Measurements from ENCODE around the gene RCCD1. TPM values are rescaled to one million over a fixed set of nuclear protein-coding genes. Genes with fewer than 3 reads are reported as not detected.

RCCD1 gene
- total RNA-seq, 1 experiment from 2014 or later = 26.1 TPM

- POLR2A ChIA-PET = interaction anchor here (1.1 to 1.2 kb wide), 2 partner anchors 9 to 28 kb away, joined by 3 to 5 read pairs; partner anchors contain the start of gene PRC1
- TF ChIP-seq SOX15 (CRISPR knock-in tag; IDR thresholded peaks at IDR 0.05) (no peak), FOXK1 (CRISPR knock-in tag; IDR thresholded peaks at IDR 0.05) (no peak), CREM (CRISPR knock-in tag; IDR thresholded peaks at IDR 0.05) (no peak), ZNF232 (CRISPR knock-in tag; IDR thresholded peaks at IDR 0.05) (no peak), USF1 (CRISPR knock-in tag; IDR thresholded peaks at IDR 0.05) (no peak), PRRX2 (CRISPR knock-in tag; IDR thresholded peaks at IDR 0.05) (no peak), HMGA2 (CRISPR knock-in tag; IDR thresholded peaks at IDR 0.05) (no peak), MYBL2 (CRISPR knock-in tag; IDR thresholded peaks at IDR 0.05) (no peak), NFATC4 (CRISPR knock-in tag; IDR thresholded peaks at IDR 0.05) (no peak), TP53 (CRISPR knock-in tag; IDR thresholded peaks at IDR 0.05) (no peak), ZNF138 (CRISPR knock-in tag; conservative IDR thresholded peaks at IDR 0.05) (no peak)
- TF ChIP-seq, protein P1, sequence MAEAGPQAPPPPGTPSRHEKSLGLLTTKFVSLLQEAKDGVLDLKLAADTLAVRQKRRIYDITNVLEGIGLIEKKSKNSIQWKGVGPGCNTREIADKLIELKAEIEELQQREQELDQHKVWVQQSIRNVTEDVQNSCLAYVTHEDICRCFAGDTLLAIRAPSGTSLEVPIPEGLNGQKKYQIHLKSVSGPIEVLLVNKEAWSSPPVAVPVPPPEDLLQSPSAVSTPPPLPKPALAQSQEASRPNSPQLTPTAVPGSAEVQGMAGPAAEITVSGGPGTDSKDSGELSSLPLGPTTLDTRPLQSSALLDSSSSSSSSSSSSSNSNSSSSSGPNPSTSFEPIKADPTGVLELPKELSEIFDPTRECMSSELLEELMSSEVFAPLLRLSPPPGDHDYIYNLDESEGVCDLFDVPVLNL (CRISPR knock-in tag; IDR thresholded peaks at IDR 0.05; ENCODE audit: borderline replicate concordance, low read depth) = no peak
- CTCF ChIA-PET = interaction anchor here (0.8 to 6.2 kb wide), 4 partner anchors 9 to 67 kb away, joined by 3 to 50 read pairs (median 6); partner anchors contain the start of genes HDDC3 and UNC45A
- DNase-seq (ENCODE audit: low spot score) (no peak), ATAC-seq (no peak)
- Mint-ChIP-seq H3K9me3 (no peaks in the 10 kb centered on the region), H3K27me3 (ENCODE audit: low read depth) (no peaks in the 10 kb centered on the region), H3K4me3 (no peak overlapping the region), H3K4me1 (no peaks in the 10 kb centered on the region), H3K36me3 (peaks cover 86% of the 10 kb centered on the region), H3K27ac (peak overlapping the region; percentile 32; the same call in 1 of the 2 replicates)
Measured at GRCh38 chr15:90966262-90966661, 11.6 kb downstream of the RCCD1 start.

DNA sequence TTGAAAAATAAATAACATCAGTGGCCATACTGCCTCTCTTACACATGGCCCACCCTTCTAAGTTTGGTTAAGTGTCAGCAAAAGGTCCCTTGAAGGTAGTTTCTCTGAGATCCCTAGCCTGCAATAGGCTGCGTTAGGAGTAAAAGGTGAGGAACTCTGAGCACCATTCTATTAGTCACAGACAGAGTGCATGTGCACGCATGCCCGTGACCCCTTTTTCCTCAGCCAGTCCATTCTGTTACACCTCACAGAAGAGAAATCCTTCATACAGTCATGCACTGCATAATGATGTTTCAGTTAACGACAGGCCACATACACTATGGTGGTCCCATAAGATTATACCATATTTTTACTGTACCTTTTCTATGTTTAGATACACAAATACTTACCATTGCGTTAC lies 12.5 kb downstream of the RCCD1 start:
- no peaks in the 10 kb centered on the region for H3K27me3 Mint-ChIP-seq (ENCODE audit: low read depth)
- ChIA-PET CTCF (interaction anchor here (1.3 to 6.2 kb wide), 3 partner anchors 10 to 66 kb away, joined by 5 to 50 read pairs (median 6); partner anchors contain the start of gene HDDC3), POLR2A (interaction anchor here (1.1 to 1.2 kb wide), 2 partner anchors 10 to 27 kb away, joined by 3 to 5 read pairs; partner anchors contain the start of gene PRC1)
- peaks cover 78% of the 10 kb centered on the region for H3K36me3 Mint-ChIP-seq
- no peak for ATAC-seq
- H3K4me1 Mint-ChIP-seq = no peaks in the 10 kb centered on the region
- no peak overlapping the region for H3K27ac Mint-ChIP-seq
- no peak for TF ChIP-seq GABPB1 (CRISPR knock-in tag; IDR thresholded peaks at IDR 0.05)
- TF ChIP-seq ZNF423 (CRISPR knock-in tag; IDR thresholded peaks at IDR 0.05) = no peak
- TF ChIP-seq FOXP1 (CRISPR knock-in tag; IDR thresholded peaks at IDR 0.05; ENCODE audit: borderline replicate concordance) = no peak
- no peak for TF ChIP-seq RELA (CRISPR knock-in tag; IDR thresholded peaks at IDR 0.05; ENCODE audit: borderline replicate concordance)
- TF ChIP-seq ZMAT4 (CRISPR knock-in tag; IDR thresholded peaks at IDR 0.05) = no peak
- TF ChIP-seq, protein P2, sequence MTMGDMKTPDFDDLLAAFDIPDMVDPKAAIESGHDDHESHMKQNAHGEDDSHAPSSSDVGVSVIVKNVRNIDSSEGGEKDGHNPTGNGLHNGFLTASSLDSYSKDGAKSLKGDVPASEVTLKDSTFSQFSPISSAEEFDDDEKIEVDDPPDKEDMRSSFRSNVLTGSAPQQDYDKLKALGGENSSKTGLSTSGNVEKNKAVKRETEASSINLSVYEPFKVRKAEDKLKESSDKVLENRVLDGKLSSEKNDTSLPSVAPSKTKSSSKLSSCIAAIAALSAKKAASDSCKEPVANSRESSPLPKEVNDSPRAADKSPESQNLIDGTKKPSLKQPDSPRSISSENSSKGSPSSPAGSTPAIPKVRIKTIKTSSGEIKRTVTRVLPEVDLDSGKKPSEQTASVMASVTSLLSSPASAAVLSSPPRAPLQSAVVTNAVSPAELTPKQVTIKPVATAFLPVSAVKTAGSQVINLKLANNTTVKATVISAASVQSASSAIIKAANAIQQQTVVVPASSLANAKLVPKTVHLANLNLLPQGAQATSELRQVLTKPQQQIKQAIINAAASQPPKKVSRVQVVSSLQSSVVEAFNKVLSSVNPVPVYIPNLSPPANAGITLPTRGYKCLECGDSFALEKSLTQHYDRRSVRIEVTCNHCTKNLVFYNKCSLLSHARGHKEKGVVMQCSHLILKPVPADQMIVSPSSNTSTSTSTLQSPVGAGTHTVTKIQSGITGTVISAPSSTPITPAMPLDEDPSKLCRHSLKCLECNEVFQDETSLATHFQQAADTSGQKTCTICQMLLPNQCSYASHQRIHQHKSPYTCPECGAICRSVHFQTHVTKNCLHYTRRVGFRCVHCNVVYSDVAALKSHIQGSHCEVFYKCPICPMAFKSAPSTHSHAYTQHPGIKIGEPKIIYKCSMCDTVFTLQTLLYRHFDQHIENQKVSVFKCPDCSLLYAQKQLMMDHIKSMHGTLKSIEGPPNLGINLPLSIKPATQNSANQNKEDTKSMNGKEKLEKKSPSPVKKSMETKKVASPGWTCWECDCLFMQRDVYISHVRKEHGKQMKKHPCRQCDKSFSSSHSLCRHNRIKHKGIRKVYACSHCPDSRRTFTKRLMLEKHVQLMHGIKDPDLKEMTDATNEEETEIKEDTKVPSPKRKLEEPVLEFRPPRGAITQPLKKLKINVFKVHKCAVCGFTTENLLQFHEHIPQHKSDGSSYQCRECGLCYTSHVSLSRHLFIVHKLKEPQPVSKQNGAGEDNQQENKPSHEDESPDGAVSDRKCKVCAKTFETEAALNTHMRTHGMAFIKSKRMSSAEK (CRISPR knock-in tag; IDR thresholded peaks at IDR 0.05; ENCODE audit: borderline replicate concordance) = no peak
- TF ChIP-seq, protein P3, sequence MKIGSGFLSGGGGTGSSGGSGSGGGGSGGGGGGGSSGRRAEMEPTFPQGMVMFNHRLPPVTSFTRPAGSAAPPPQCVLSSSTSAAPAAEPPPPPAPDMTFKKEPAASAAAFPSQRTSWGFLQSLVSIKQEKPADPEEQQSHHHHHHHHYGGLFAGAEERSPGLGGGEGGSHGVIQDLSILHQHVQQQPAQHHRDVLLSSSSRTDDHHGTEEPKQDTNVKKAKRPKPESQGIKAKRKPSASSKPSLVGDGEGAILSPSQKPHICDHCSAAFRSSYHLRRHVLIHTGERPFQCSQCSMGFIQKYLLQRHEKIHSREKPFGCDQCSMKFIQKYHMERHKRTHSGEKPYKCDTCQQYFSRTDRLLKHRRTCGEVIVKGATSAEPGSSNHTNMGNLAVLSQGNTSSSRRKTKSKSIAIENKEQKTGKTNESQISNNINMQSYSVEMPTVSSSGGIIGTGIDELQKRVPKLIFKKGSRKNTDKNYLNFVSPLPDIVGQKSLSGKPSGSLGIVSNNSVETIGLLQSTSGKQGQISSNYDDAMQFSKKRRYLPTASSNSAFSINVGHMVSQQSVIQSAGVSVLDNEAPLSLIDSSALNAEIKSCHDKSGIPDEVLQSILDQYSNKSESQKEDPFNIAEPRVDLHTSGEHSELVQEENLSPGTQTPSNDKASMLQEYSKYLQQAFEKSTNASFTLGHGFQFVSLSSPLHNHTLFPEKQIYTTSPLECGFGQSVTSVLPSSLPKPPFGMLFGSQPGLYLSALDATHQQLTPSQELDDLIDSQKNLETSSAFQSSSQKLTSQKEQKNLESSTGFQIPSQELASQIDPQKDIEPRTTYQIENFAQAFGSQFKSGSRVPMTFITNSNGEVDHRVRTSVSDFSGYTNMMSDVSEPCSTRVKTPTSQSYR (CRISPR knock-in tag; IDR thresholded peaks at IDR 0.05) = no peak
- no peak for TF ChIP-seq USF1 (CRISPR knock-in tag; IDR thresholded peaks at IDR 0.05)
- no peak for TF ChIP-seq NFYB (CRISPR knock-in tag; conservative IDR thresholded peaks at IDR 0.05; ENCODE audit: low read depth)
- no peak for TF ChIP-seq GTF2I (CRISPR knock-in tag; conservative IDR thresholded peaks at IDR 0.05)
- TF ChIP-seq, protein P4, sequence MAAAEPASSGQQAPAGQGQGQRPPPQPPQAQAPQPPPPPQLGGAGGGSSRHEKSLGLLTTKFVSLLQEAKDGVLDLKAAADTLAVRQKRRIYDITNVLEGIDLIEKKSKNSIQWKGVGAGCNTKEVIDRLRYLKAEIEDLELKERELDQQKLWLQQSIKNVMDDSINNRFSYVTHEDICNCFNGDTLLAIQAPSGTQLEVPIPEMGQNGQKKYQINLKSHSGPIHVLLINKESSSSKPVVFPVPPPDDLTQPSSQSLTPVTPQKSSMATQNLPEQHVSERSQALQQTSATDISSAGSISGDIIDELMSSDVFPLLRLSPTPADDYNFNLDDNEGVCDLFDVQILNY (CRISPR knock-in tag; IDR thresholded peaks at IDR 0.05) = no peak
- no peak for TF ChIP-seq JUN (CRISPR knock-in tag; IDR thresholded peaks at IDR 0.05)
- no peak for TF ChIP-seq SOX15 (CRISPR knock-in tag; IDR thresholded peaks at IDR 0.05)
- no peak for TF ChIP-seq NFATC4 (CRISPR knock-in tag; IDR thresholded peaks at IDR 0.05)
- TF ChIP-seq NR1H2 (CRISPR knock-in tag; IDR thresholded peaks at IDR 0.05) = no peak
- no peak for DNase-seq (ENCODE audit: low spot score)
- no peaks in the 10 kb centered on the region for H3K9me3 Mint-ChIP-seq
- no peak overlapping the region for H3K4me3 Mint-ChIP-seq

Measured in WTC11 (cell line).